Left hindlimb (tissue), 1 donor: ENCODE data around the gene SLC9A8.

Experiments used
- DNase-seq: peaks from one replicate; pipeline ENCODE4 v3.0.0-alpha.2; 2018

SLC9A8 gene

GRCh38 chr20:49818816-49819215, 6.2 kb downstream of the SLC9A8 start:
- no peak for DNase-seq

DNA sequence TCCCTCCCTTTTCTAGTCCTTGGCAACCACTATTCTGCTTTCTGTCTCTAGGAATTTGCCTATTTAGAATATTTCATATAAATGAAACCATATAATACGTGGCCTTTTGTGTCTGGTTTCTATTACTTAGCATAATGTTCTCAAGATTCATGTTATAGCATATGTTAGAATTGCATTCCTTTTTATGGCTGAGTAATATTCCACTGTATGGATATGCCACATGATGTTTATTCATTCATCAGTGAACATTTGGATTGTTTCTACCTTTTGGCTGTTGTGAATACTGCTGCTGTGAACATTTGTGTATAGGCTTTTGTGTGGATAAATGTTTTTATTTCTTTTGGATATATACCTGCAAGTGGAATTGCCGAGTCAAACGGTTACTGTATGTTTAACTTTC, 7.1 kb downstream of the SLC9A8 start:
- no peak for DNase-seq

DNA sequence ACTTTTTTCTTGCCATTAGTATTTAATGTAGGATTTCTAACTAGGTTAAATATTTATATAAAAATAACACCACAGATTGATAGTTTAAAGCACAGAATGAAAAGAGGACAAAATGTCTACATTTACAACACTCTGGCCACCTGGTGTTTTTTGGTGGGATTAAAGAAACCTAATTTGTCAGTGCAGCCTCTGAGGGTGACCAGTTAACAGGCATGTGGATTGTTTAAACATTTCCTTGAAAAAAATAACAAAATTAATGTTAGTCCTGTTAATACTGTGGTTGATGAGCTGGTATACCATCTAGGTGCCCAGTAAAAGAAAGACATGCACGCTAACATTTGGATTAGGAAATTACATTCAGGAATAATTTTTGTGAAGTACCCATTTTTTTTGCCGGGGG, 8.8 kb downstream of the SLC9A8 start:
- DNase-seq = no peak

GRCh38 chr20:49821870-49822331, 9.3 kb downstream of the SLC9A8 start:
- no peak for DNase-seq

DNA sequence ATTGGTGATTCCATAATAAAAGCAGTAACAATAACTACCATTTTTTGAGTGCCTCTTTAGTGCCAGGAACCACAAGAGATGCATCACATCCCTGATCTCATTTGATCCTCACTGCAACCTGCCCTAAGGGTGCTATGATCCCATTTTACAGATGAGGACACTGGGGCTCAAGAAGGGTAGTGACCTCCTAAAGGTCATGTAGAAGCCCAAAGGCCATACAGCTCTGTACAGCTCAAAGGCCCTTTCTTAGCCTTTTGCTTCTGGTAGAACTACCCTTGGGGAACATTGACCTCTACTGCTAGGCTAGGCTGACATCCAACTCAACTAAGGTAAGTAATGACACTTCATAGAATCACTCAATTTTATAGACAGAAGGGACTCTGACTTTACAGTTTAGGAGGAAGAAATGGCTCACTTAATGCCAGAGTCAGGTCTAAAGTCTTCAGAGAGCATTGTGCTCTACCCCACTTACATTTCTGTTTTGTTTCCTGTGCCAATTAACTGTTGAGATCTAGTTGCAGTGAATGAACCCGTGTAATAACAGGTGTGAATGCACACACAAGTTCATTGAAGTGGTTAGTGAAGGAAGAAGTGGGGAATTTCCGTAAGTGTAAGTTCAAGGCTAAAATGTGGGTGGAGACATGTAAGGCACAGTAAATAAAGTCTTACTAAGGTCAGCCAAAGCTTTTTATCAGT, 10.7 kb downstream of the SLC9A8 start:
- no peak for DNase-seq

GRCh38 chr20:49824206-49824605, 11.6 kb downstream of the SLC9A8 start:
- no peak for DNase-seq

- no peak for DNase-seq
These were observed 12.9 kb downstream of the SLC9A8 start for GRCh38 chr20:49825521-49826033.

- DNase-seq = no peak
These were observed 18.6 kb downstream of the SLC9A8 start for GRCh38 chr20:49831022-49831769.

GRCh38 chr20:49831770-49832631, 19.4 kb downstream of the SLC9A8 start:
- no peak for DNase-seq

GRCh38 chr20:49832632-49833327, 20.2 kb downstream of the SLC9A8 start:
- no peak for DNase-seq

- DNase-seq = no peak
These were observed 20.9 kb downstream of the SLC9A8 start for GRCh38 chr20:49833483-49833882.

GRCh38 chr20:49835031-49835430, 22.4 kb downstream of the SLC9A8 start:
- no peak for DNase-seq

GRCh38 chr20:49838546-49838945, 25.9 kb downstream of the SLC9A8 start:
- DNase-seq = no peak

GRCh38 chr20:49843139-49843538, 30.5 kb downstream of the SLC9A8 start:
- DNase-seq = no peak

DNA sequence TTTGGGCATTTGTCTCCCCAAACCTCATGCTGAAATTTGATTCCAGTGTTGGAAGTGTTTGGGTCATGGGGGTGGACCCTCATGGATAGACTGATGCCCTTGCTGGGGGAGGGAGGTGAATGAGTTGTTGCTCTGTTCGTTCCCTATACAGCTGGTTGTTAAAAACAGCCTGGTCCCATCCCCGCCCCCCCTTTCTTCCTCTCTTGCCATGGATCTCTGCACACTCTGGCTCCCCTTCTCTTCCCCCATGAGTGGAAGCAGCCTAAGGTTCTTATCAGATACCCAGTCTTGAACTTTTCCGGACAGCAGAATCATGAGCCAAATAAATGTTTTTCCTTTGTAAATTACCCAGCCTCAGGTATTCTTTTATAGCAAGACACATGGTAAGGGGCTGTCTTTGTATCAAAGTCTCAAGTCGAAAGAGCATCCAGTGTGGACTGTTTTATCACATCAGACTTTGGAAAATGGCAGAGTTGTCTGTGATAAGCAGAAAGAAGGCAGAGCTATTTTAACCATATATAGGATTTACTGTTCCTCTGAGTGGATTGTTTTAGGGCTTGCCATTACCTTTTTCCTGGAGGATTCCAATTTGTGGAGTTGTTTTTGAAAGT, 31.2 kb downstream of the SLC9A8 start:
- DNase-seq = no peak

- DNase-seq = no peak
These were observed 32.4 kb downstream of the SLC9A8 start for GRCh38 chr20:49845060-49845459.

GRCh38 chr20:49846206-49846807, 33.7 kb downstream of the SLC9A8 start:
- DNase-seq = no peak

- no peak for DNase-seq
These were observed 38.0 kb downstream of the SLC9A8 start for GRCh38 chr20:49850463-49851230.

DNA sequence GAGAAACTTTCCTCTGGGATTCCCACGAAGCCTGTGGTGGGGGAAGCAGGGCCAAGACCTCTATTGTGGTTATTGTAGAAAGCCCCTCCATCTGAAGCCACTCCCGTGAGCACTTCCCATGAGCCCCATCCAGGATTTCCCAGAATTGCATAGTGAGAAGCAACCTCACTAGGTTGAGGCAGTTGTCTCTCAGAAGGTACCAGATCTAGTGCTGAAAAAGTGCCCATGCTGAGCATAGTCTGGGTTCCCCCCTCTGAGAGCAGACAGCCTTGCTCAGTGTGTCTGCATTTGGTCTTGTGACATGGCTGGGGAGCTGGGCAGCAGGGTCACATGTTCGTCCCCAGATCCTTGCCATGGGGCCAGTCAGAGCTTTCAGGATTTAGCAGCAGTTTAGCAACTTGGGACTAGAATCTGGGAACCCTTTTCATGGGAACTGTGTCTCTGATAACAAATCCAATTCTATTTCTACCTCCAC, 38.6 kb downstream of the SLC9A8 start:
- DNase-seq = no peak

DNA sequence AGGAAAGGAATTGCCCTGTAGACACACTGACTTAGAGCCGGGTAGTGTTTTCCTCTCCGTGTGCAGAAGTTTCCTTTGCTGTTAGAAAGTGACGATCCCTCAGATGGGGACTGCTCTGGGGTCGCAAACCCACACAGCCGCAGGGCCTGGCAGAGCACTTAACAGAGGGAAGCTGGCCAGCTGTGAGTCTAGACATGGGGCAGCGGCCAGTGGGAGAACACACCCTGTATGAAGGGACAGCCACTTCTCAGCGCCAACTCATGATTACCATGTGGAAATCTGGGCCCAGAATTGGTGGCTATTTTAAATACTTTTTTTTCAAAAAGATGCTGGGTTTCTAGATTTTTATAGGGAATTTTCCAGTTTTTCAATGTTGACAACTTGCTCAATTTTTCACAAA, 39.4 kb downstream of the SLC9A8 start:
- DNase-seq = no peak
